PC-3 (cell line): ENCODE data around the gene CACNA1S. TPM values are rescaled to one million over a fixed set of nuclear protein-coding genes. Genes with fewer than 3 reads are reported as not detected.

ENCODE experiments used
- ATAC-seq: fragments of 200-7000 bp; cut with Tn5 transposase; 2 replicates; pipeline ENCODE4 v1.9.1; 2020; ENCODE audit warnings: mild to moderate bottlenecking, moderate library complexity
- BruUV-seq: library from RNA; stranded (reverse); fragments of 400-500 nt; replicated peaks from 2 replicates; lab custom pipeline; 2021; lab: Mats Ljungman, UMichigan
- CTCF ChIA-PET: fragments of 300-600 bp; sonication (Branson Sonifier 250); formaldehyde crosslinking; loops from one replicate; lab custom pipeline; 2022; ENCODE audit warnings: antibody characterized with exemption; lab: Charles Lee
- POLR2A ChIA-PET: fragments of 300-600 bp; sonication (Branson Sonifier 250); formaldehyde crosslinking; loops from one replicate; lab custom pipeline; 2022; ENCODE audit warnings: antibody characterized with exemption; ENCODE audit not compliant: unreplicated experiment; lab: Charles Lee
- DNase-seq: peaks from one replicate; pipeline ENCODE4 v3.0.0-alpha.2; 2015
- H2AFZ ChIP-seq: fragments of 300-600 bp; sonication (generic); 2 replicates; pipeline ENCODE4 v1.6.0; 2016; ENCODE audit warnings: antibody characterized with exemption, low read length
- H3F3A ChIP-seq: fragments of 300-600 bp; sonication (generic); one replicate; pipeline ENCODE4 v1.6.0; 2017; ENCODE audit warnings: antibody characterized with exemption, low read length, control low read depth, mild to moderate bottlenecking; ENCODE audit not compliant: unreplicated experiment
- H3K27ac ChIP-seq: fragments of 300-600 bp; sonication (generic); 2 replicates; pipeline ENCODE4 v1.5.1; 2016; ENCODE audit warnings: mild to moderate bottlenecking, low read length
- H3K27me3 ChIP-seq: fragments of 300-600 bp; sonication (generic); 2 replicates; pipeline ENCODE4 v1.6.1; 2016; ENCODE audit warnings: low read length, mixed read lengths
- H3K36me3 ChIP-seq: fragments of 300-600 bp; sonication (generic); 2 replicates; pipeline ENCODE4 v1.6.1; 2016; ENCODE audit warnings: low read depth, mixed run types, low read length, mixed read lengths
- H3K4me1 ChIP-seq: fragments of 300-600 bp; sonication (generic); 2 replicates; pipeline ENCODE4 v1.5.1; 2016; ENCODE audit warnings: low read length; ENCODE audit not compliant: insufficient read depth
- H3K4me2 ChIP-seq: fragments of 300-600 bp; sonication (generic); 2 replicates; pipeline ENCODE4 v1.6.0; 2016; ENCODE audit warnings: low read length
- H3K4me3 ChIP-seq: fragments of 300-600 bp; sonication (generic); 2 replicates; pipeline ENCODE4 v1.5.1; 2016; ENCODE audit warnings: mild to moderate bottlenecking, low read length, mixed read lengths
- H3K79me2 ChIP-seq: fragments of 300-600 bp; sonication (generic); 2 replicates; pipeline ENCODE4 v1.6.1; 2017; ENCODE audit warnings: low read length, mixed read lengths
- H3K9ac ChIP-seq: fragments of 300-600 bp; sonication (generic); 2 replicates; pipeline ENCODE4 v1.6.0; 2016; ENCODE audit warnings: mild to moderate bottlenecking, low read length
- H3K9me2 ChIP-seq: fragments of 300-600 bp; sonication (generic); replicated peaks from 2 replicates; pipeline ENCODE4 v1.6.1; 2016; ENCODE audit warnings: mixed run types, low read length, mixed read lengths
- H3K9me3 ChIP-seq: fragments of 300-600 bp; sonication (generic); 2 replicates; pipeline ENCODE4 v1.6.1; 2016; ENCODE audit warnings: low read length, mixed read lengths
- H4K20me1 ChIP-seq: fragments of 300-600 bp; sonication (generic); 2 replicates; pipeline ENCODE4 v1.6.1; 2016; ENCODE audit warnings: low read length, mixed read lengths
- EZH2 ChIP-seq: fragments of 300-600 bp; sonication (generic); IDR thresholded peaks from one replicate; pipeline ENCODE4 v1.6.1; 2017; ENCODE audit warnings: antibody characterized with exemption, mild to moderate bottlenecking, low read length; ENCODE audit not compliant: unreplicated experiment
- EZH2phosphoT487 ChIP-seq: fragments of 300-600 bp; sonication (generic); IDR thresholded peaks from 2 replicates; pipeline ENCODE4 v1.6.1; 2018; ENCODE audit warnings: mild to moderate bottlenecking, antibody characterized with exemption, low read length, borderline replicate concordance
- intact Hi-C: fragments of 100-400 bp; cut with micrococcal nuclease; formaldehyde crosslinking; loops from 2 replicates; pipeline ENCODE4 v1.9.0; 2023
- total RNA-seq: library from RNA; depleted of rRNA; stranded (reverse); fragments of >200 nt; gene quantifications from 2 replicates; pipeline ENCODE4 v1.2.3, GENCODE V29; 2014
- TF ChIP-seq, protein P1 (sequence below): fragments of 300-600 bp; sonication (generic); conservative IDR thresholded peaks from 2 replicates; pipeline ENCODE4 v1.5.1; 2017; ENCODE audit warnings: antibody characterized with exemption, low read depth, mild to moderate bottlenecking, low read length

Gene CACNA1S
- total RNA-seq, 1 experiment from 2014 or later, result not detected

- Histone ChIP-seq H3K27me3 (no peaks in the 10 kb centered on the region), H3K9ac (no peak overlapping the region), H3F3A (peaks cover 4% of the 10 kb centered on the region), H4K20me1 (peaks cover 4% of the 10 kb centered on the region), H2AFZ (no peak overlapping the region), H3K9me3 (no peaks in the 10 kb centered on the region), H3K4me1 (peaks cover 14% of the 10 kb centered on the region), H3K4me3 (no peak overlapping the region), H3K27ac (no peak overlapping the region), H3K4me2 (no peak overlapping the region), H3K9me2 (no peaks in the 10 kb centered on the region), H3K79me2 (no peaks in the 10 kb centered on the region), H3K36me3 (peaks cover 78% of the 10 kb centered on the region)
- ATAC-seq (no peak), DNase-seq (no peak)
- intact Hi-C loops, result no loop called here
- ChIA-PET CTCF (no interaction called here), POLR2A (no interaction called here)
- no TSS peak for BruUV-seq
- TF ChIP-seq, protein P1, sequence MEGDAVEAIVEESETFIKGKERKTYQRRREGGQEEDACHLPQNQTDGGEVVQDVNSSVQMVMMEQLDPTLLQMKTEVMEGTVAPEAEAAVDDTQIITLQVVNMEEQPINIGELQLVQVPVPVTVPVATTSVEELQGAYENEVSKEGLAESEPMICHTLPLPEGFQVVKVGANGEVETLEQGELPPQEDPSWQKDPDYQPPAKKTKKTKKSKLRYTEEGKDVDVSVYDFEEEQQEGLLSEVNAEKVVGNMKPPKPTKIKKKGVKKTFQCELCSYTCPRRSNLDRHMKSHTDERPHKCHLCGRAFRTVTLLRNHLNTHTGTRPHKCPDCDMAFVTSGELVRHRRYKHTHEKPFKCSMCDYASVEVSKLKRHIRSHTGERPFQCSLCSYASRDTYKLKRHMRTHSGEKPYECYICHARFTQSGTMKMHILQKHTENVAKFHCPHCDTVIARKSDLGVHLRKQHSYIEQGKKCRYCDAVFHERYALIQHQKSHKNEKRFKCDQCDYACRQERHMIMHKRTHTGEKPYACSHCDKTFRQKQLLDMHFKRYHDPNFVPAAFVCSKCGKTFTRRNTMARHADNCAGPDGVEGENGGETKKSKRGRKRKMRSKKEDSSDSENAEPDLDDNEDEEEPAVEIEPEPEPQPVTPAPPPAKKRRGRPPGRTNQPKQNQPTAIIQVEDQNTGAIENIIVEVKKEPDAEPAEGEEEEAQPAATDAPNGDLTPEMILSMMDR, result no peak
- TF ChIP-seq EZH2, result no peak
- no peak for TF ChIP-seq EZH2phosphoT487
These were observed 27.5 kb upstream of the CACNA1S start for GRCh38 chr1:201139756-201140155.

DNA sequence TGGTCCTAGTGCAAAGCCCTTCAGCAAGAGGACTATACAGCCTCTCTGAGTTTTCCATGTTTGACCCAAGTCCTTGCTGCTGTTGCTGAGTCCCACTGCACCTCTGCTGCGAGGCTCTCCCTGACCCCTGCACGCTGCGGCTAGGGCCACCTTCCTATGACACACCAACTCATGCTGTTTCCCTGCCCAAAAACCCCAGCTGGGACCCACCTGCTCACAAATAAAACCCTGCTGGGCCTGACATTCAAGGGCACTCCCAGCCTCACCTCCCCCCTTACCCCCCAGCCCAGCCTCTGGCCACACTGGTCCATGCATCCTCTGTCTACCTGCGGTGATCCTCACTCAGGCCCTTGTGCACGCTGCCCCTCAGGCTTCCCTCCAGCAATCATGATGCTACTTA is 27.1 kb upstream of the CACNA1S start:
- CTCF ChIA-PET, result no interaction called here
- no peaks in the 10 kb centered on the region for H3K9me2 ChIP-seq

GRCh38 chr1:201138311-201138840 is 26.1 kb upstream of the CACNA1S start:
- Histone ChIP-seq H3K4me3 (no peak overlapping the region), H3K4me2 (no peak overlapping the region), H2AFZ (no peak overlapping the region), H3K79me2 (no peaks in the 10 kb centered on the region), H3K4me1 (peaks cover 14% of the 10 kb centered on the region), H3K9me3 (no peaks in the 10 kb centered on the region), H3K27ac (peak overlapping the region; percentile 43), H4K20me1 (peaks cover 4% of the 10 kb centered on the region), H3F3A (peaks cover 4% of the 10 kb centered on the region), H3K36me3 (peaks cover 72% of the 10 kb centered on the region), H3K27me3 (no peaks in the 10 kb centered on the region), H3K9me2 (no peaks in the 10 kb centered on the region), H3K9ac (no peak overlapping the region)
- POLR2A ChIA-PET, result no interaction called here
- DNase-seq (no peak), ATAC-seq (no peak)
- TF ChIP-seq, protein P1, result no peak
- TF ChIP-seq EZH2 (no peak), EZH2phosphoT487 (no peak)
- BruUV-seq, result no TSS peak
- CTCF ChIA-PET, result interaction anchor here (0.8 to 1.8 kb wide), 5 partner anchors 11 to 91 kb away, joined by 3 to 9 read pairs (median 7); no protein-coding TSS in a partner anchor
- intact Hi-C loops, result no loop called here

More for the DNA sequence above, 27.1 kb upstream of the CACNA1S start:
- Histone ChIP-seq H3K27ac (no peak overlapping the region), H3K36me3 (peaks cover 78% of the 10 kb centered on the region), H3K79me2 (no peaks in the 10 kb centered on the region), H3K9me3 (no peaks in the 10 kb centered on the region), H4K20me1 (peaks cover 4% of the 10 kb centered on the region), H3K4me3 (no peak overlapping the region), H3F3A (peaks cover 4% of the 10 kb centered on the region), H2AFZ (no peak overlapping the region), H3K4me1 (peaks cover 14% of the 10 kb centered on the region), H3K27me3 (no peaks in the 10 kb centered on the region), H3K4me2 (no peak overlapping the region), H3K9ac (no peak overlapping the region)
- POLR2A ChIA-PET, result no interaction called here
- no TSS peak for BruUV-seq
- intact Hi-C loops, result no loop called here
- DNase-seq (no peak), ATAC-seq (no peak)
- TF ChIP-seq, protein P1, result no peak
- no peak for TF ChIP-seq EZH2phosphoT487
